Epithelial cell of prostate (primary cell): ENCODE results near the gene FHL1.
"Not testable (repeated sequence)": the region's sequence is repeated elsewhere in the genome, so short reads cannot be mapped to it uniquely, and the experiment has no call there.

ENCODE experiments used
- DNase-seq: peaks from one replicate; pipeline ENCODE4 v3.0.0-alpha.2; 2011; ENCODE audit warnings: low read depth, low spot score
- H3K27ac ChIP-seq: fragments of 450-650 bp; 2 replicates; pipeline ENCODE4 v1.5.1; 2017; ENCODE audit warnings: mild to moderate bottlenecking

The FHL1 gene

GRCh38 chrX:136147315-136147901 lies at the start of gene FHL1:
FHL1 (plus strand) TSS chrX:136147533.
- peak within 1 kb of the TSS; percentile 53 for H3K27ac ChIP-seq
- no peak for DNase-seq

- DNase-seq, result no peak
- H3K27ac ChIP-seq, result no peak overlapping the region
These were observed 49.2 kb upstream of the FHL1 start for GRCh38 chrX:136097871-136098805.

GRCh38 chrX:136104936-136105335 lies 42.4 kb upstream of the FHL1 start:
- DNase-seq, result no peak
- H3K27ac ChIP-seq, result no peak overlapping the region

GRCh38 chrX:136106920-136107528 lies 40.3 kb upstream of the FHL1 start:
- no peak overlapping the region for H3K27ac ChIP-seq
- DNase-seq, result no peak

GRCh38 chrX:136108905-136109304 lies 38.4 kb upstream of the FHL1 start:
- H3K27ac ChIP-seq, DNase-seq: not testable (repeated sequence)

- H3K27ac ChIP-seq, result no peak overlapping the region
- no peak for DNase-seq
These were observed 35.0 kb upstream of the FHL1 start for GRCh38 chrX:136112286-136112685.

- no peak for DNase-seq
- no peak overlapping the region for H3K27ac ChIP-seq
These were observed 34.6 kb upstream of the FHL1 start for GRCh38 chrX:136112778-136113177.

GRCh38 chrX:136115126-136115903 lies 32.0 kb upstream of the FHL1 start:
- DNase-seq, result no peak

GRCh38 chrX:136115904-136116297 lies 31.4 kb upstream of the FHL1 start:
- no peak overlapping the region for H3K27ac ChIP-seq
- no peak for DNase-seq

More at GRCh38 chrX:136115126-136115903, 32.0 kb upstream of the FHL1 start:
- no peak overlapping the region for H3K27ac ChIP-seq

- no peak for DNase-seq
- H3K27ac ChIP-seq, result no peak overlapping the region
These were observed 25.5 kb upstream of the FHL1 start for GRCh38 chrX:136121788-136122187.

GRCh38 chrX:136122207-136122606 lies 25.1 kb upstream of the FHL1 start:
- no peak for DNase-seq
- H3K27ac ChIP-seq, result no peak overlapping the region

- no peak overlapping the region for H3K27ac ChIP-seq
- no peak for DNase-seq
These were observed 22.2 kb upstream of the FHL1 start for GRCh38 chrX:136125106-136125505.

GRCh38 chrX:136126371-136126770 lies 21.0 kb upstream of the FHL1 start:
- DNase-seq, result no peak
- H3K27ac ChIP-seq, result no peak overlapping the region

- no peak overlapping the region for H3K27ac ChIP-seq
- no peak for DNase-seq
These were observed 20.4 kb upstream of the FHL1 start for GRCh38 chrX:136126872-136127406.

- DNase-seq, result no peak
- no peak overlapping the region for H3K27ac ChIP-seq
These were observed 18.6 kb upstream of the FHL1 start for GRCh38 chrX:136128743-136129142.

GRCh38 chrX:136130931-136131833 lies 16.2 kb upstream of the FHL1 start:
- DNase-seq, result peak; percentile 83
- H3K27ac ChIP-seq, result peak overlapping the region; percentile 96

- H3K27ac ChIP-seq, result no peak overlapping the region
- DNase-seq, result no peak
These were observed 8.4 kb upstream of the FHL1 start for GRCh38 chrX:136138939-136139338.

- no peak for DNase-seq
- no peak overlapping the region for H3K27ac ChIP-seq
These were observed 5.8 kb upstream of the FHL1 start for GRCh38 chrX:136141569-136141968.

GRCh38 chrX:136142592-136142991 lies 4.7 kb upstream of the FHL1 start:
- DNase-seq, result no peak
- H3K27ac ChIP-seq, result no peak overlapping the region
